K562 (cell line): Measurements from ENCODE around the gene ICAM2. TPM values are rescaled to one million over a fixed set of nuclear protein-coding genes. Genes with fewer than 3 reads are reported as not detected.

ENCODE experiments used
- ARHGAP35 ChIP-seq: fragments of 450-650 bp; IDR thresholded peaks from 2 replicates; pipeline ENCODE4 v1.6.1; 2018; ENCODE audit not compliant: partially characterized antibody
- EGR1 ChIP-seq: fragments of 450-650 bp; conservative IDR thresholded peaks from 2 replicates; pipeline ENCODE4 v1.6.1; 2017; ENCODE audit warnings: mild to moderate bottlenecking
- KDM4B ChIP-seq, 2 experiments: fragments of 450-650 bp in 1 of 2; sonication (generic) in 1 of 2; IDR thresholded peaks; 2 replicates each; pipeline ENCODE4 v1.6.1; 2016 to 2017; ENCODE audit warnings: borderline replicate concordance in 2 of 2, antibody characterized with exemption in 1 of 2, low read depth in 1 of 2, mild to moderate bottlenecking in 1 of 2
- NCOR1 ChIP-seq: fragments of 450-650 bp; IDR thresholded peaks from 2 replicates; pipeline ENCODE4 v1.6.1; 2016; ENCODE audit warnings: mild to moderate bottlenecking, moderate library complexity
- NFXL1 ChIP-seq: fragments of 450-650 bp; formaldehyde crosslinking; IDR thresholded peaks from 2 replicates; pipeline ENCODE4 v1.4.0; 2021; ENCODE audit warnings: mild to moderate bottlenecking
- RBM39 ChIP-seq: fragments of 200-400 bp; formaldehyde crosslinking; optimal IDR thresholded peaks from 2 replicates; pipeline ENCODE3; 2018; ENCODE audit warnings: low read depth, low read length
- RNF219 ChIP-seq: fragments of 250-450 bp; sonication (Bioruptor Pico); IDR thresholded peaks from 2 replicates; pipeline ENCODE4 v1.5.0; 2022; ENCODE audit warnings: mild to moderate bottlenecking
- SIN3A ChIP-seq, 2 experiments: fragments of 150-350 bp in 1 of 2; IDR thresholded peaks; 2 replicates each; pipeline ENCODE4 v1.6.1; 2011 to 2016; ENCODE audit warnings: borderline replicate concordance in 2 of 2, low read depth in 2 of 2, low read length in 2 of 2, mild to moderate bottlenecking in 2 of 2, moderate library complexity in 2 of 2; ENCODE audit not compliant: control insufficient read depth in 1 of 2
- SP2 ChIP-seq: IDR thresholded peaks from 2 replicates; pipeline ENCODE4 v1.6.1; 2011; ENCODE audit warnings: mild to moderate bottlenecking, low read depth, low read length, moderate library complexity; ENCODE audit not compliant: poor library complexity, severe bottlenecking; ENCODE audit errors: extremely low read depth
- SUPT5H ChIP-seq: fragments of 450-650 bp; IDR thresholded peaks from 2 replicates; pipeline ENCODE4 v1.6.1; 2016
- TCF15 ChIP-seq: fragments of 250-450 bp; sonication (Bioruptor Pico); IDR thresholded peaks from 2 replicates; pipeline ENCODE4 v1.8.0; 2022; ENCODE audit warnings: moderate library complexity, mild to moderate bottlenecking, inconsistent platforms
- ZNF778 ChIP-seq: fragments of 450-650 bp; formaldehyde crosslinking; IDR thresholded peaks from 2 replicates; pipeline ENCODE4 v1.4.0; 2020; ENCODE audit warnings: mild to moderate bottlenecking, moderate library complexity
- polyA plus RNA-seq, 8 experiments: library from polyadenylated mRNA; depleted of rRNA in 4 of 8; stranded (reverse) in 5 of 8; unstranded in 3 of 8; fragments of >200 nt; fragmentation: Nextera tagmentation in 2 of 8; fragmentation: Illumina TruSeq in 1 of 8; extraction: Ambion mirVana in 2 of 8; extraction: Trizol in 1 of 8; gene quantifications; 2 replicates each; pipeline versions ENCODE4 v1.2.1 to v1.2.3, GENCODE V29; 2011 to 2014; ENCODE audit warnings: inconsistent platforms in 1 of 8, missing spikeins in 1 of 8
- total RNA-seq, 7 experiments: library from RNA; depleted of rRNA in 6 of 7; stranded (reverse); fragments of >200 nt in 6 of 7; fragmentation: Illumina TruSeq in 2 of 7; extraction: Trizol in 2 of 7; gene quantifications; 2 replicates each; pipeline versions ENCODE4 v1.2.1 to v1.2.3, GENCODE V29; 2011 to 2021; ENCODE audit warnings: low replicate concordance in 1 of 7
- TF ChIP-seq, protein P1 (sequence below): IDR thresholded peaks from 2 replicates; pipeline ENCODE4 v1.6.1; 2012; ENCODE audit warnings: low read depth, low read length, improper control_type of control experiment, borderline replicate concordance

ICAM2 gene
- total and polyA plus RNA-seq, 9 of the 15 experiments (the other 6 are each of a cell fraction or from before 2014, with no cell fraction given), result 37.9 to 89.4 (median 60.6) TPM

- TF ChIP-seq RNF219 (CRISPR knock-in tag) (no peak), ZNF778 (no peak), ARHGAP35 (no peak), KDM4B (IDR thresholded peaks at IDR 0.05; ENCODE audit: borderline replicate concordance in 2 of 2, low read depth in 1 of 2) (peak in 1 of 2 experiments; percentile 44; a peak in 1 of 4 replicates), SIN3A (IDR thresholded peaks at IDR 0.05; ENCODE audit: borderline replicate concordance in 2 of 2, control insufficient read depth in 1 of 2, low read depth in 2 of 2, low read length in 2 of 2) (no peak; a peak in 1 of 4 replicates), NCOR1 (peak; percentile 81), TCF15 (CRISPR knock-in tag) (no peak), SP2 (no peak), NFXL1 (CRISPR knock-in tag) (no peak), EGR1 (no peak), RBM39 (no peak), SUPT5H (peak; percentile 70)
- TF ChIP-seq, protein P1, sequence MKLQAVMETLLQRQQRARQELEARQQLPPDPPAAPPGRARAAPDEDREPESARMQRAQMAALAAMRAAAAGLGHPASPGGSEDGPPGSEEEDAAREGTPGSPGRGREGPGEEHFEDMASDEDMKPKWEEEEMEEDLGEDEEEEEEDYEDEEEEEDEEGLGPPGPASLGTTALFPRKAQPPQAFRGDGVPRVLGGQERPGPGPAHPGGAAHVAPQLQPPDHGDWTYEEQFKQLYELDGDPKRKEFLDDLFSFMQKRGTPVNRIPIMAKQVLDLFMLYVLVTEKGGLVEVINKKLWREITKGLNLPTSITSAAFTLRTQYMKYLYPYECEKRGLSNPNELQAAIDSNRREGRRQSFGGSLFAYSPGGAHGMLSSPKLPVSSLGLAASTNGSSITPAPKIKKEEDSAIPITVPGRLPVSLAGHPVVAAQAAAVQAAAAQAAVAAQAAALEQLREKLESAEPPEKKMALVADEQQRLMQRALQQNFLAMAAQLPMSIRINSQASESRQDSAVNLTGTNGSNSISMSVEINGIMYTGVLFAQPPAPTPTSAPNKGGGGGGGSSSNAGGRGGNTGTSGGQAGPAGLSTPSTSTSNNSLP, result no peak
Measured at GRCh38 chr17:64006361-64007088, 13.9 kb downstream of the ICAM2 start (continued).
